AG04450 (cell line): ENCODE data around the gene EXOSC7. TPM values are rescaled to one million over a fixed set of nuclear protein-coding genes. Genes with fewer than 3 reads are reported as not detected.

Experiments used
- CTCF ChIA-PET: fragments of 300-600, 350-600 bp; formaldehyde crosslinking; extraction: SDS; loops from one replicate; lab custom pipeline; 2022; ENCODE audit warnings: antibody characterized with exemption, inconsistent platforms; lab: Charles Lee
- POLR2A ChIA-PET: fragments of 350-600 bp; formaldehyde crosslinking; extraction: SDS; loops from one replicate; lab custom pipeline; 2021; ENCODE audit warnings: antibody characterized with exemption, inconsistent platforms; lab: Yijun Ruan, JAX
- DNase-seq: peaks from one replicate; pipeline ENCODE4 v3.0.0-alpha.2; 2011; ENCODE audit warnings: low read depth, low spot score
- H3K27ac ChIP-seq: one replicate; pipeline ENCODE4 v1.5.1; 2012; ENCODE audit warnings: low read depth, low read length, control low read depth
- H3K27me3 ChIP-seq: one replicate; pipeline ENCODE4 v1.6.0; 2012; ENCODE audit warnings: low read length; ENCODE audit not compliant: control insufficient read depth, insufficient read depth
- H3K4me3 ChIP-seq: 2 replicates; pipeline ENCODE4 v1.5.1; 2011; ENCODE audit warnings: mild to moderate bottlenecking, low read depth, low read length, control low read depth
- H3K9me3 ChIP-seq: 2 replicates; pipeline ENCODE4 v1.5.1; 2012; ENCODE audit warnings: low read length; ENCODE audit not compliant: control insufficient read depth, insufficient read depth
- CTCF ChIP-seq: IDR thresholded peaks from 2 replicates; pipeline ENCODE4 v1.5.1; 2011; ENCODE audit warnings: low read depth, low read length, control low read depth, inconsistent platforms
- polyA plus RNA-seq: library from polyadenylated mRNA; depleted of rRNA; stranded (reverse); fragments of >200 nt; gene quantifications from 2 replicates; pipeline ENCODE4 v1.2.3, GENCODE V29; 2011

The EXOSC7 gene
- polyA plus RNA-seq, 1 experiment: 70.6 TPM

- ChIA-PET POLR2A (interaction anchor here (1.1 kb wide), 1 partner anchor 43 kb away, joined by 3 read pairs; no protein-coding TSS in a partner anchor), CTCF (no interaction called here)
- H3K27me3 ChIP-seq: no peaks in the 10 kb centered on the region
- H3K9me3 ChIP-seq: no peaks in the 10 kb centered on the region
- TF ChIP-seq CTCF: no peak
- H3K27ac ChIP-seq: no peak overlapping the region
- H3K4me3 ChIP-seq: no peak overlapping the region
- DNase-seq: no peak
These were observed 44.3 kb upstream of the EXOSC7 start for GRCh38 chr3:44931791-44932190.

- POLR2A ChIA-PET: no interaction called here
These were observed 43.8 kb upstream of the EXOSC7 start for GRCh38 chr3:44932271-44932670.

GRCh38 chr3:44932986-44933944 lies 42.8 kb upstream of the EXOSC7 start:
- DNase-seq: no peak
- no peaks in the 10 kb centered on the region for H3K27me3 ChIP-seq
- ChIA-PET CTCF (interaction anchor here (1.3 kb wide), 1 partner anchor 19 kb away, joined by 6 read pairs; no protein-coding TSS in a partner anchor), POLR2A (no interaction called here)
- no peak for TF ChIP-seq CTCF
- no peak overlapping the region for H3K4me3 ChIP-seq
- H3K27ac ChIP-seq: no peak overlapping the region
- no peaks in the 10 kb centered on the region for H3K9me3 ChIP-seq

More at GRCh38 chr3:44932271-44932670, 43.8 kb upstream of the EXOSC7 start:
- Histone ChIP-seq H3K9me3 (no peaks in the 10 kb centered on the region), H3K27me3 (no peaks in the 10 kb centered on the region), H3K27ac (no peak overlapping the region), H3K4me3 (no peak overlapping the region)
- no peak for DNase-seq
- TF ChIP-seq CTCF: no peak
- CTCF ChIA-PET: no interaction called here

- Histone ChIP-seq H3K27ac (peak overlapping the region; percentile 31), H3K9me3 (no peaks in the 10 kb centered on the region), H3K27me3 (no peaks in the 10 kb centered on the region), H3K4me3 (no peak overlapping the region)
- no peak for TF ChIP-seq CTCF
- DNase-seq: no peak
- ChIA-PET CTCF (interaction anchor here (4.6 kb wide), 1 partner anchor 26 kb away, joined by 19 read pairs; no protein-coding TSS in a partner anchor), POLR2A (no interaction called here)
These were observed 36.4 kb upstream of the EXOSC7 start for GRCh38 chr3:44939581-44940036.
